ENCODE data around the gene SCAP. TPM values are rescaled to one million over a fixed set of nuclear protein-coding genes. Genes with fewer than 3 reads are reported as not detected.

SCAP gene
- total RNA-seq, 1 experiment from 2014 or later: 115 TPM

GRCh38 chr3:47455806-47456452 is 19.8 kb downstream of the SCAP start:
- ChIA-PET POLR2A (no interaction called here), CTCF (interaction anchor here (2.1 kb wide), 1 partner anchor 35 kb away, joined by 7 read pairs; no protein-coding TSS in a partner anchor)

More at GRCh38 chr3:47455806-47456452, 19.8 kb downstream of the SCAP start:
- Mint-ChIP-seq H3K27ac (no peak overlapping the region), H3K4me1 (no peaks in the 10 kb centered on the region), H3K27me3 (ENCODE audit: low read depth) (no peaks in the 10 kb centered on the region), H3K36me3 (peaks cover 16% of the 10 kb centered on the region), H3K4me3 (no peak overlapping the region), H3K9me3 (peaks cover 13% of the 10 kb centered on the region)
- no peak for DNase-seq (ENCODE audit: low spot score)
- TF ChIP-seq PRDM15 (CRISPR knock-in tag; IDR thresholded peaks at IDR 0.05): no peak
- no peak for TF ChIP-seq ZNF425 (CRISPR knock-in tag; conservative IDR thresholded peaks at IDR 0.05)
- no peak for TF ChIP-seq OVOL2 (CRISPR knock-in tag; IDR thresholded peaks at IDR 0.05; ENCODE audit: borderline replicate concordance)
- no peak for TF ChIP-seq SMAD3 (CRISPR knock-in tag; IDR thresholded peaks at IDR 0.05; ENCODE audit: borderline replicate concordance)
- no peak for TF ChIP-seq ELF4 (CRISPR knock-in tag; IDR thresholded peaks at IDR 0.05; ENCODE audit: low read depth)
- TF ChIP-seq NFYB (CRISPR knock-in tag; conservative IDR thresholded peaks at IDR 0.05; ENCODE audit: low read depth): no peak
- TF ChIP-seq GABPB1 (CRISPR knock-in tag; IDR thresholded peaks at IDR 0.05): no peak
- TF ChIP-seq ATF6 (CRISPR knock-in tag; IDR thresholded peaks at IDR 0.05): no peak
- TF ChIP-seq ESRRA (CRISPR knock-in tag; IDR thresholded peaks at IDR 0.05; ENCODE audit: borderline replicate concordance): no peak
- TF ChIP-seq TCF7 (CRISPR knock-in tag; IDR thresholded peaks at IDR 0.05; ENCODE audit: low read depth): no peak
- TF ChIP-seq ZMAT4 (CRISPR knock-in tag; IDR thresholded peaks at IDR 0.05): no peak
- no peak for TF ChIP-seq ZNF281 (CRISPR knock-in tag; IDR thresholded peaks at IDR 0.05)
- no peak for TF ChIP-seq MAX (CRISPR knock-in tag; IDR thresholded peaks at IDR 0.05)
- TF ChIP-seq RORB (CRISPR knock-in tag; IDR thresholded peaks at IDR 0.05): no peak
- TF ChIP-seq IRF2 (CRISPR knock-in tag; IDR thresholded peaks at IDR 0.05; ENCODE audit: borderline replicate concordance, low read depth): no peak
- TF ChIP-seq ZNF532 (CRISPR knock-in tag; IDR thresholded peaks at IDR 0.05; ENCODE audit: borderline replicate concordance): no peak
- TF ChIP-seq TP53 (CRISPR knock-in tag; IDR thresholded peaks at IDR 0.05): no peak
- TF ChIP-seq MXD4 (CRISPR knock-in tag; IDR thresholded peaks at IDR 0.05; ENCODE audit: borderline replicate concordance): no peak
- ATAC-seq: no peak
